Fibroblast of villous mesenchyme (primary cell): ENCODE measurements around the gene ATP6AP1. TPM values are rescaled to one million over a fixed set of nuclear protein-coding genes. Genes with fewer than 3 reads are reported as not detected.

ENCODE experiments used
- DNase-seq: peaks from one replicate; pipeline ENCODE4 v3.0.0-alpha.2; 2010; ENCODE audit warnings: low read depth
- H3K4me3 ChIP-seq: 2 replicates; pipeline ENCODE4 v1.5.1; 2011; ENCODE audit warnings: low read depth, mild to moderate bottlenecking, low read length
- CTCF ChIP-seq: IDR thresholded peaks from 2 replicates; pipeline ENCODE4 v1.5.1; 2012; ENCODE audit warnings: low read depth, mild to moderate bottlenecking, low read length; ENCODE audit not compliant: insufficient read depth
- total RNA-seq: library from RNA; depleted of rRNA; stranded (reverse); fragments of >200 nt; gene quantifications from 2 replicates; pipeline ENCODE4 v1.2.3, GENCODE V29; 2012

The ATP6AP1 gene
- total RNA-seq, 1 donor, result 72.5 TPM

DNA sequence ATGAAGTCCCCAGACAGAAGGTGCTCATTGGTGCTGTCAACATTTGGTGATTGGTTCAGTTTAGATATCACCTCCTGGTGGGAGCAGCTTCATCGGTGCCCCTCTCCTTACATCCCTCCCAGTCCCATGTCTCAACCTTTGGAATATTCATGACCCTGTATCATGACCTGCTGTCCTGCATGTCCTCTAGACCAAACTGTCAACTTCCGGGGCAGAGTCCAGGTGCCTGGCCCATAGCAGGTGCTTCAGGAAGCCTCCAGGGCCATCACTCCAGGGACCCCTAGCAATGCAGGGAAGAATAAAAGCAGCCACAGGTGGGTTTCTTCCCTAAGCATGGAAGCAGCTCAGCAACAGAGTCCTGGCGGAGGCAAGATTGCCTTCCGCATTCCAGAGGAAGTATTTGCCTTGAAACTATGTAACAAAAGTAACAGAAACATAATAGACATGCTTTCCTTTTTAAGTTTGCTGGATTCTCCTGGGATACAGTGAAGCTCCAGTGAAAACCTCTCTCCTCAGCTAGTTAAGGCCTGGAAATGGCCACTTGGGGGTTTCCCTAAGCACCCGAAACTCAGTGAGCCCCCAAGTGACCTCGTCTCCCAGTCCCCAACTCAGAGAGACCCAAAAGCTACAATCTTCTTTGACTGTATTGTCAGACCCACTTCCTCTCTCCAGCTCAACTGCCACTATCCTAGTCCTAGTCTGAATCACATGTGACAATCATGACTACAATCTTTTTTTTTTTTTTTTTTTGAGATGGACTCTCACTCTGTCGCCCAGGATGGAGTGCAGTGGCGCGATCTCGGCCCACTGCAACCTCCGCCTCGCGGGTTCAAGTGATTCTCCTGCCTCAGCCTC lies 1.3 kb upstream of the ATP6AP1 start:
- DNase-seq, result no peak
- no peak overlapping the region for H3K4me3 ChIP-seq
- no peak for TF ChIP-seq CTCF

DNA sequence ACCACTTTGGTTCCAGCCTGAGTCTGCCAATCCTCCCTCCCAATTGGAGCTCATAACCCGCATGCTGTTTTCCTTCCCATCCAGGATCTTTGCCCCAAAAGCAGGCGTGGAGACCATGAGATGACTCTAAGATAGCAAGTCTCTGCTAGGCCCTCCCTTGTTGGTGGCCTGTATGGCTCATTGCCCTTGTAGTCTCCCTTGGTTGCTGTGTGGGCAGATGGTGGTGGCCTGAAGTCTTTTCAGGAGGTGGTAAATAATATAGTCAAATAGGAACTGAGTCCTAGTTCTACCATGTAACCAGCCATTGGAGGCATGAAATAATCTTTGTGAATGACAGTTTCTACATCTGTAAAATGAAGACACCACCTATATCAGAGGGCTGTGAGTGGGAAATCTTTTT lies 1.2 kb downstream of the ATP6AP1 start:
- TF ChIP-seq CTCF, result no peak
- no peak for DNase-seq
- H3K4me3 ChIP-seq, result peak overlapping the region; percentile 73

GRCh38 chrX:154430479-154430878 lies 2.0 kb downstream of the ATP6AP1 start:
- DNase-seq, result no peak
- no peak overlapping the region for H3K4me3 ChIP-seq
- no peak for TF ChIP-seq CTCF

DNA sequence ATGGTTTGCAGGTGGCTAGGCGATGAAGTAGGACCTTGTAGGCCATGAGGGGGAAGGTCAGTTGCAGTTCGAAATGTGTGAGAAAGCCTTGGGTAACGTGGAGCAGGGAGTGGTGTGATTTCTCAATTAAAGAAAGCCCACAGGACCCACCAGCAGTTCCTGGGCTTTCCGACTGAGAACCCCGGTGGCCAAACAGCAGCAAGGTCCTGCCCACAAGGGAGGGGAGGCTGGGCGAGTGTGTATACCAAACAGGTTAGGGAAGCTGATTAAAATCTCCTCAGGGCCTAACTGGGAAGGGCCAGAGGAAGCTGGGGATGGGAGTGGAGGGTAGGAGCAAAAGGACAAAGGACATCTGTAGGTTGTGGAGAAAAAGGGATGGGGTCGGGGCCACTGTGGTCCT lies 2.4 kb downstream of the ATP6AP1 start:
- no peak for TF ChIP-seq CTCF
- no peak overlapping the region for H3K4me3 ChIP-seq
- DNase-seq, result no peak

- H3K4me3 ChIP-seq, result no peak overlapping the region
- no peak for TF ChIP-seq CTCF
- no peak for DNase-seq
These were observed 2.9 kb downstream of the ATP6AP1 start for GRCh38 chrX:154431341-154431740.

GRCh38 chrX:154432210-154432609 lies 3.7 kb downstream of the ATP6AP1 start:
- no peak for TF ChIP-seq CTCF
- DNase-seq, result no peak

DNA sequence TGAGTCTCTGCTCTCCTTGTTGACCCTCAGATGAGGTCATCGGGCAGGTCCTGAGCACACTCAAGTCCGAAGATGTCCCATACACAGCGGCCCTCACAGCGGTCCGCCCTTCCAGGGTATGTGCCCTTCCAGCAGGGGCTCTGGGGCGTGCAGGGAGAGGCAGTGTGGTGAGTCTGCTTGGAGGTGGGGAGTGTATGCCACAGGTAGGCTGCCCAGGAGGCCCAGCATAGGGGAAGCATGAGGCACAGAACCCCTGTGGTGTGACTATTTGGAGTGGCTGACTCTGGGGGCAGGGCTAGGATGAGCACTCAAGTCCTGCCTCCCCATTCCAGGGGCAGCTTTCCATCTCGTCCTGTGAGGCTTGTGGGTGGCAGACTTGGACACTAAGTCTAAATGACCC lies 5.1 kb downstream of the ATP6AP1 start:
- no peak for TF ChIP-seq CTCF
- DNase-seq, result no peak
- no peak overlapping the region for H3K4me3 ChIP-seq

More at GRCh38 chrX:154432210-154432609, 3.7 kb downstream of the ATP6AP1 start:
- H3K4me3 ChIP-seq, result no peak overlapping the region
